COLO829 (cell line): ENCODE results near the gene KCNA1.

Experiments
- DNase-seq: peaks from one replicate; pipeline ENCODE4 v3.0.0; 2012; ENCODE audit warnings: low spot score

The KCNA1 gene

DNA sequence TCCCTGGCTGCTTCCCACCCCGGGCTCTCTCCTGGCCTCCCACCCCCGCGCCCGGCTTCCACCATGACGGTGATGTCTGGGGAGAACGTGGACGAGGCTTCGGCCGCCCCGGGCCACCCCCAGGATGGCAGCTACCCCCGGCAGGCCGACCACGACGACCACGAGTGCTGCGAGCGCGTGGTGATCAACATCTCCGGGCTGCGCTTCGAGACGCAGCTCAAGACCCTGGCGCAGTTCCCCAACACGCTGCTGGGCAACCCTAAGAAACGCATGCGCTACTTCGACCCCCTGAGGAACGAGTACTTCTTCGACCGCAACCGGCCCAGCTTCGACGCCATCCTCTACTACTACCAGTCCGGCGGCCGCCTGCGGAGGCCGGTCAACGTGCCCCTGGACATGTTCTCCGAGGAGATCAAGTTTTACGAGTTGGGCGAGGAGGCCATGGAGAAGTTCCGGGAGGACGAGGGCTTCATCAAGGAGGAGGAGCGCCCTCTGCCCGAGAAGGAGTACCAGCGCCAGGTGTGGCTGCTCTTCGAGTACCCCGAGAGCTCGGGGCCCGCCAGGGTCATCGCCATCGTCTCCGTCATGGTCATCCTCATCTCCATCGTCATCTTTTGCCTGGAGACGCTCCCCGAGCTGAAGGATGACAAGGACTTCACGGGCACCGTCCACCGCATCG, 1.8 kb downstream of the KCNA1 start:
- no peak for DNase-seq

- DNase-seq, result no peak
Measured at GRCh38 chr12:4914720-4915119, 5.0 kb downstream of the KCNA1 start.

DNA sequence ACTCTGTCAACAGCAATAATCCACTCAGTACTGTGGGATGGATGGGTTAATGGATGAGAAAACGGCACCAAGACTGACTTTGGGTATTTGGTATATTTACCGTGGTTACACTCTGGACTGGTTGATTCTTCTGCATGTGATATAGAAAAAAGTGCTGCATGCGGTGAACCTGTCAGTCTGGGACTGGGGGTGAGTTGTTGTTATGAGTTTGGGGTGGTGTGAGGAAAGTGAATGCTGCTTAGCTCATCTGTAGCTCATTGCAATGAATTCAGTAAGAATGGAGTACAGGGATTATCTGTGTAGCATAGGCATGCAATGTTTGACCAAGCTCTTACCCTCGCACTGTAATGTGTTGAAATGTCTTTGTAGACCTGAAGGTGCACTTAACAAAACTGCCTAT, 6.0 kb downstream of the KCNA1 start:
- no peak for DNase-seq

DNA sequence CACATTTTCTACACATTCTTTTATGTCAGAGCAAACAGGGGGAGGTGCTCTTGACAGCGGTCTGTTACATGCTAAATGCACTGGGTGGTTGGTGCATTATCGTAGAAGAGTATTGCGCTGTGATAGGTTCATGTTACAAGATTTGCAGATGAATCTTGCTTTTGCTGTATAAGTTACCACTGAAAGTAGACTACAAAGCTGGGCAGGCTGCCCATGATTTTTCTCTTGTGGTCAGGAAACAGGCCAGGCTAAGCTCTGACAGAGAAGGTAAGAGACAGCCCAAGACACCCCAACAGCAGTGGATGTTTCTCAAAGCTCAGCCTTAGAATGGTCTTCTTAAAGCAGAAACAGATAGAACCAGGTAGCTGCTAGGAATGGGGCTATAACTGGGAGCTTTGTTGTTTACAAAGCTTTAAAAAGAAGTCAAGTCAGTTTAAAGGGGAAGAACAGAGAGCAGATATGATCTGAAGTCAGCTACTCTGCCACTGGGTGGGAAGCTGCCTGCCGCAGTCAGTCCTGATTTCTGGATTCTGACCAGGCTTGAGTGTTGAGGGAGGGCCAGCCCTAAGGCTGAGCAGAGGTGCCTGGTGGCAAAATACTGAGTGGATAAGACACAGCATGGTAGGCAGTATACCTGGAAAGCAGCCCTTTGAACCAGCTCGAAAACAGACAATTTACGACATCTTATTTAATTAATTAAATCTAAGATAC, 9.4 kb downstream of the KCNA1 start:
- DNase-seq, result no peak

DNA sequence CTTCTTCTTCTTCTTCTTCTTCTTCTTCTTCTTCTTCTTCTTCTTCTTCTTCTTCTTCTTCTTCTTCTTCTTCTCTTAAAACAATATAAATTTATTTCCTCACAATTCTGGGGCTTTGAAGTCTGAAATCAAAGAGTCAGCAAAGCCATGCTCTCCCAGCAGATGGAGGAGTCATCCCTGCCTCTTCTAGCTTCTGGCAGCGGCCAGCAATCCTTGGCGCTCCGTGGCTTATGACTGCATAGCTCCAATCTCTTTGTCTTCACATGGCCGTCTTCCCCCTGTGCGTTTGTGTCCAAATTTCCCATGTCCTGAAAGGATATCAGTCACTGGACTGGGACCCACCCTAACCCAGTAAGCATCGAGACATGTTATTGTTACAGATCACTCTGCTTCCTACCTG, 22.9 kb downstream of the KCNA1 start:
- DNase-seq, result no peak

- no peak for DNase-seq
Measured at GRCh38 chr12:4933411-4933810, 23.7 kb downstream of the KCNA1 start.

GRCh38 chr12:4934407-4935035, 24.8 kb downstream of the KCNA1 start:
- DNase-seq, result no peak

DNA sequence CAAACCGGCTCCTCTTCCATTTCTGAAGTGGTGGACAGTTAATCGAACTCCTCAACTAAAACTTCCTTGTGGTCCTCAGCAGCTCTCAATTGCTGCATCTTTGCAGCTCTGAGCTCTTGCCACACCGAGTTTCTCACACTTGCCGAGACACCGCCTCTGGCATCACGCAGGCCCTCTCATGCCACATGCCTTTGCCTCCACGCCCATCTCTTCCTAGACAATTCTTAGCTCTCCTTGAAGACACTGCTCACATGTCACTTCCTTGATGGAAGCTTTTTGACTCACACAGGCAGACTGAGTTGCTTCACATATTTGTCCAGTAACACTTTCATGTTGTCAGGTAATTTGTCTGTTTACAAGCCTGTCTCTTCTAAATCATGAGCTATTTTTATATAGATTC, 29.2 kb downstream of the KCNA1 start:
- no peak for DNase-seq

DNA sequence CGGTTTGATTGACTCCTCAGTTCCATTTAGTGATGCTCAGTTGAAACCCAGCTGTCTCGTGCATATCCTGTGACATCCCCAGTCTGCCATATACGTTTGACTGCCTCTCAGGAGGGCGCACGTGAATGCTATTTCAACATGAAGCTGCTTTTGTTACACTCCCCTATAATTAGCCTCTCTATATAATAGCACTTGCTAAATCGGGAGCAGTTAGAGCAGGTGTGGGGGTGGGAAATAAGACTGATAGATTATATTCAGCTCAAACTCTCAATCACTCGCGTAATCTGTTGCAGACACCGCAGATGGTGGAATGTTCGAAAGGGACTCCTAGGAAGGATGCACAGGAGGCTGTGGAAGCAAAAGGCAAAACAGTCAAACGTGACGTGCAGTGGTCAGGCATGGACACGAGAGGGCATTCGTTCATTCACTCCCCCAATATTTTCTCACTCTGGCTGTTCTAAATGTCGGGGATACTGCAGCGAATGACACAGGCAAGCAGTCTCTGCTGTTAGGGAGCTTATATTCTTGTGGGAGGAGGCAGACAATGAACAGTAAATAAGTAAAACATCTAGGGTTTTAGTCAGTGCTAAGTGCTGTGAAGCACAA, 29.8 kb downstream of the KCNA1 start:
- no peak for DNase-seq

GRCh38 chr12:4943067-4943937, 33.6 kb downstream of the KCNA1 start:
- DNase-seq, result no peak

- no peak for DNase-seq
Measured at GRCh38 chr12:4943938-4944284, 34.2 kb downstream of the KCNA1 start.

- no peak for DNase-seq
Measured at GRCh38 chr12:4947253-4947652, 37.5 kb downstream of the KCNA1 start.

- no peak for DNase-seq
Measured at GRCh38 chr12:4951083-4951482, 41.4 kb downstream of the KCNA1 start.

- no peak for DNase-seq
Measured at GRCh38 chr12:4951601-4952000, 41.9 kb downstream of the KCNA1 start.

GRCh38 chr12:4954621-4955354, 45.1 kb downstream of the KCNA1 start:
- DNase-seq, result no peak

DNA sequence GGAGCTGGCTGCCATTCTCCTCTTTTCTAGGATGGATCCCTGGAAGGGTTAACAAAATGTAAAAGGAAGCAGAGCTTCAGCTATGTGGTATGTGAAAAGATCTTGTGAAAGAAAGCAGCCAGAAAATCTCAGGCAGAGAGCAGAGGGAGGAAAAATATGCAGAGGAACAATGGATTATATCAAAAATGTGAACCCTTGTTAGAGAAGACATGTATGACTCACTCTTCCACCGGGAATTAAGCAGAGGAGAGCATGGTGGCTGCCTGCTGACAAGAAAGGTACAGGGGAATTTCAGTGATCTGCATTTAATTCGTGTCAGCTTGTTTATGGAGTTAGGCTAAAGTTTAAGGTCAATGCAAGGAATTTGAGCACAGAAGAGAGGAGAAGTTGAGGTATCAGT, 46.3 kb downstream of the KCNA1 start:
- DNase-seq, result peak; percentile 9

GRCh38 chr12:4956968-4957367, 47.3 kb downstream of the KCNA1 start:
- DNase-seq, result no peak

GRCh38 chr12:4957761-4958160, 48.1 kb downstream of the KCNA1 start:
- DNase-seq, result no peak

GRCh38 chr12:4958697-4959375, 49.1 kb downstream of the KCNA1 start:
- DNase-seq, result no peak

GRCh38 chr12:4959381-4959780, 49.7 kb downstream of the KCNA1 start:
- DNase-seq, result no peak

GRCh38 chr12:4960030-4960429, 50.3 kb downstream of the KCNA1 start:
- DNase-seq, result no peak
